Smooth muscle cell (in vitro differentiated cells): Measurements from ENCODE around the gene DCHS1. TPM values are rescaled to one million over a fixed set of nuclear protein-coding genes. Genes with fewer than 3 reads are reported as not detected.

Experiments
- DNase-seq: peaks from one replicate; lab custom pipeline; 2025; ENCODE audit not compliant: unreplicated experiment; lab: John Stamatoyannopoulos, UW
- H2AFZ ChIP-seq: fragments of 200-600 bp; sonication (generic); 2 replicates; pipeline ENCODE4 v1.6.0; 2016; ENCODE audit warnings: antibody characterized with exemption, low read depth, mild to moderate bottlenecking
- H3F3A ChIP-seq: fragments of 200-600 bp; sonication (generic); 2 replicates; pipeline ENCODE4 v1.6.0; 2017; ENCODE audit warnings: antibody characterized with exemption, low read depth
- H3K27ac ChIP-seq: fragments of 200-600 bp; sonication (generic); 2 replicates; pipeline ENCODE4 v1.5.1; 2016; ENCODE audit warnings: low read depth, mild to moderate bottlenecking
- H3K27me3 ChIP-seq: fragments of 200-600 bp; sonication (generic); 2 replicates; pipeline ENCODE4 v1.6.1; 2016; ENCODE audit warnings: low read depth, mild to moderate bottlenecking
- H3K36me3 ChIP-seq: fragments of 200-600 bp; sonication (generic); 2 replicates; pipeline ENCODE4 v1.5.1; 2016; ENCODE audit warnings: low read depth
- H3K4me1 ChIP-seq: fragments of 200-600 bp; sonication (generic); 2 replicates; pipeline ENCODE4 v1.5.1; 2016; ENCODE audit warnings: low read depth
- H3K4me2 ChIP-seq: fragments of 200-600 bp; sonication (generic); 2 replicates; pipeline ENCODE4 v1.6.0; 2016; ENCODE audit warnings: mild to moderate bottlenecking
- H3K4me3 ChIP-seq: fragments of 200-600 bp; sonication (generic); 2 replicates; pipeline ENCODE4 v1.5.1; 2016; ENCODE audit warnings: mild to moderate bottlenecking
- H3K79me2 ChIP-seq: fragments of 200-600 bp; sonication (generic); 2 replicates; pipeline ENCODE4 v1.6.0; 2016; ENCODE audit warnings: low read depth, mild to moderate bottlenecking
- H3K9ac ChIP-seq: fragments of 200-600 bp; sonication (generic); 2 replicates; pipeline ENCODE4 v1.6.0; 2016; ENCODE audit warnings: low read depth
- H3K9me3 ChIP-seq: fragments of 200-600 bp; sonication (generic); replicated peaks from 2 replicates; pipeline ENCODE4 v1.5.1; 2016; ENCODE audit warnings: low read depth
- H4K20me1 ChIP-seq: fragments of 200-600 bp; sonication (generic); 2 replicates; pipeline ENCODE4 v1.6.0; 2016; ENCODE audit warnings: low read depth
- WGBS: methylation state at CpG from one replicate; pipeline ENCODE4 v1.1.7; 2016; ENCODE audit warnings: low lambda C conversion rate; 5-methylcytosine and 5-hydroxymethylcytosine counted together
- polyA plus RNA-seq: library from polyadenylated mRNA; unstranded; fragments of >200 nt; fragmentation: Nextera tagmentation; extraction: Ambion mirVana; gene quantifications from 2 replicates; pipeline ENCODE4 v1.2.1, GENCODE V29; 2016
- total RNA-seq: library from RNA; depleted of rRNA; stranded (reverse); fragments of >200 nt; gene quantifications from 2 replicates; pipeline ENCODE4 v1.2.3, GENCODE V29; 2014
- TF ChIP-seq, protein P1 (sequence below): fragments of 200-600 bp; sonication (generic); IDR thresholded peaks from 2 replicates; pipeline ENCODE4 v1.5.1; 2017; ENCODE audit warnings: borderline replicate concordance, mild to moderate bottlenecking, antibody characterized with exemption; ENCODE audit not compliant: insufficient read depth, poor library complexity, severe bottlenecking

The DCHS1 gene
- total and polyA plus RNA-seq, 2 experiments from 2014 or later, result 24.5 to 34.2 TPM

DNA sequence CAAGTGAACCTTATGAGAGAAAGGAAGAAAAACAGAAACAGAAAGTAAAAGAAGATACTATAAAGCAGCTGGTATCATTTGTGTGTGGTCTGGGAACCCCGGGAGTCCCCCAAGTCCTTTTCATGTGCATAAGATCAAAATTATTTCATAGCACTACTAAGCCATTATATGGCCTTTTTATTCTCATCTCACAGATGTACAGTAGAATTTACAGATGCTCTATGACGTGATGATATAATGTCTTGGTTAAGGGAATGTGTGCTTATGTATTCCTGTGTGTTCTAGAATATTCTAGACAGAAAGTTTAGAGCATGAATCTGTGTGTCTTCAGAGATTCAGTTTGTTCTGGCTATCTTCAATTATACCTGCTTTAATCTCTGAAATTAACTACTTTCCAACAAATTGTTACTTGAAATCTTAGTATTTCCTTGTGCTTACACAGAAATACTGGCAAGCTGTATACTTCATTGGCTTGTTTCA is 27.8 kb downstream of the DCHS1 start:
- Histone ChIP-seq H3F3A (no peaks in the 10 kb centered on the region), H3K9me3 (no peaks in the 10 kb centered on the region), H3K9ac (no peak overlapping the region), H3K4me2 (no peak overlapping the region), H3K4me1 (no peaks in the 10 kb centered on the region), H3K4me3 (no peak overlapping the region), H3K79me2 (no peaks in the 10 kb centered on the region), H3K27ac (no peak overlapping the region), H4K20me1 (no peaks in the 10 kb centered on the region), H2AFZ (no peak overlapping the region), H3K36me3 (no peaks in the 10 kb centered on the region), H3K27me3 (no peaks in the 10 kb centered on the region)
- no peak for DNase-seq
- TF ChIP-seq, protein P1, sequence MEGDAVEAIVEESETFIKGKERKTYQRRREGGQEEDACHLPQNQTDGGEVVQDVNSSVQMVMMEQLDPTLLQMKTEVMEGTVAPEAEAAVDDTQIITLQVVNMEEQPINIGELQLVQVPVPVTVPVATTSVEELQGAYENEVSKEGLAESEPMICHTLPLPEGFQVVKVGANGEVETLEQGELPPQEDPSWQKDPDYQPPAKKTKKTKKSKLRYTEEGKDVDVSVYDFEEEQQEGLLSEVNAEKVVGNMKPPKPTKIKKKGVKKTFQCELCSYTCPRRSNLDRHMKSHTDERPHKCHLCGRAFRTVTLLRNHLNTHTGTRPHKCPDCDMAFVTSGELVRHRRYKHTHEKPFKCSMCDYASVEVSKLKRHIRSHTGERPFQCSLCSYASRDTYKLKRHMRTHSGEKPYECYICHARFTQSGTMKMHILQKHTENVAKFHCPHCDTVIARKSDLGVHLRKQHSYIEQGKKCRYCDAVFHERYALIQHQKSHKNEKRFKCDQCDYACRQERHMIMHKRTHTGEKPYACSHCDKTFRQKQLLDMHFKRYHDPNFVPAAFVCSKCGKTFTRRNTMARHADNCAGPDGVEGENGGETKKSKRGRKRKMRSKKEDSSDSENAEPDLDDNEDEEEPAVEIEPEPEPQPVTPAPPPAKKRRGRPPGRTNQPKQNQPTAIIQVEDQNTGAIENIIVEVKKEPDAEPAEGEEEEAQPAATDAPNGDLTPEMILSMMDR, result no peak
- 96% methylated on average over 2 of the region's 2 CpGs for WGBS

DNA sequence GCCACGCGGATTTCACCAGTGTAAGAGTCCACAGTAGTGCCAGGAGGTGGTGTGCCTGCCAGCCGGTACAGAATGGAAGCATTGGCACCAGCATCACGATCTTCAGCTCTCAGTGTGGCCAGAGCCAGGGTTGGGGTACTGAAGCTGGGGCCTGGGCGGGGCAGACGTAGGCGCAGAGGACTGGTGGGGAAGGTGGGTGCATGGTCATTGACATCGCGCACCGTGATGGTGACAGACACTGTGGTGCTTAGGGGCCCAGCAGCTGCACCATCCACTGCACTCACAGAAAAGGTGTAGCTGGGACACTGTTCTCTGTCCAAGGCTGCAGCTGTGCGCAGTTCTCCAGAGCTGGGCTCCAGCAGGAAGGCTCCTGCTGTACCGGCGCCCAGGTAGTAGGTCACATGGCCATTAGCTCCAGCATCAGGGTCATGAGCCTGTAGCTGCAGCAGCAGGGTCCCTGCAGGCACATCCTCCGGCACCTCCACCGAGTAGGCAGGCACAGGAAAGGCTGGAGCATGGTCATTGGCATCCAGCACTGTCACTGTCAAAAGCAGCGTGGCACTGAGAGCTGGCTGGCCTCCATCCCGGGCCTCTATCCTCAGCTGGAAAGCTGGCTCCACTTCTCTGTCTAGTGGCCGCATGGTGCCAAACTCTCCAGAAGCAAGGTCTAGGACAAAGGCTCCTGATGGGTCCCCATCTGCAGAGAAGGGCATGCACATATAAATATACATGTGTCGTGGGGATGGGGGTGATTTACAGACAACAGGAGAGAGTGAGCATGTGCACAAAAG is 28.4 kb downstream of the DCHS1 start:
- TF ChIP-seq, protein P1, result no peak
- WGBS, result 95% methylated on average over 19 of the region's 19 CpGs
- Histone ChIP-seq H3K79me2 (no peaks in the 10 kb centered on the region), H3K36me3 (no peaks in the 10 kb centered on the region), H3K27me3 (no peaks in the 10 kb centered on the region), H3K9ac (no peak overlapping the region), H4K20me1 (no peaks in the 10 kb centered on the region), H3K4me2 (no peak overlapping the region), H3K4me3 (no peak overlapping the region), H2AFZ (no peak overlapping the region), H3F3A (no peaks in the 10 kb centered on the region), H3K27ac (no peak overlapping the region), H3K9me3 (no peaks in the 10 kb centered on the region), H3K4me1 (no peaks in the 10 kb centered on the region)
- no peak for DNase-seq

DNA sequence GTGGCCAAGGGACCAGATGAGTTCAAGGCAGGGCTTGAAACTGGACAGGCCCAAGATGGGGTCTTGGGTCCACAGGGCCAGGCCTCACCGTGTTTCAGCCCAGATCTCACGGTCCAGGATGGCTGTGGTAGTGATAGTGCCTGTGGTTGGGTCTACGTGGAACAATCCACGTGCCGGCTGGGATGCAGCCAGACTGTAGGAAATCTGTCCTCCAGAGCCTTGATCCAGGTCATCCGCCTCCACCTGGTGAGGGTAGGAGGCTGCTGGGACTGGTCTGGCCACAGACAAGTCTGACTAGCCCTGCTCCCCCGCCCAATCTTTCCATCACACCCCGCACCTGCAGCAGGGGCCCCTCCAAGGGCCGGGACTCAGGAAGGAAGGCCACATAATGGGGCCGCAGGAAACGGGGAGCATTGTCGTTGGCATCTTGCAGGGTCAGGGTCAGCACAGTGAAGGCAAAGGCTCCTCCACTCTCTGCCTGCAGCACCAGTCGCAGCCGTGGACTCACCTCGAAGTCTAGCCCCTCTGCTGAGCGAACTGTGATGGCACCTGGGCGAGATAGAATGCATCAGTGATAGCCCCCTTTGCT is 29.7 kb downstream of the DCHS1 start:
- H4K20me1 ChIP-seq, result no peaks in the 10 kb centered on the region
- H3K36me3 ChIP-seq, result no peaks in the 10 kb centered on the region
- H3K27ac ChIP-seq, result no peak overlapping the region
- H3K4me1 ChIP-seq, result peaks cover 3% of the 10 kb centered on the region
- H3K4me2 ChIP-seq, result no peak overlapping the region
- H2AFZ ChIP-seq, result no peak overlapping the region
- 99% methylated on average over 17 of the region's 17 CpGs for WGBS
- H3K27me3 ChIP-seq, result no peaks in the 10 kb centered on the region
- no peak for DNase-seq
- no peaks in the 10 kb centered on the region for H3F3A ChIP-seq
- TF ChIP-seq, protein P1, result no peak
- H3K79me2 ChIP-seq, result no peaks in the 10 kb centered on the region
- H3K4me3 ChIP-seq, result no peak overlapping the region
- no peak overlapping the region for H3K9ac ChIP-seq
- H3K9me3 ChIP-seq, result no peaks in the 10 kb centered on the region
